Fibroblast of villous mesenchyme (primary cell): ENCODE results near the gene LNPEP. TPM values are rescaled to one million over a fixed set of nuclear protein-coding genes. Genes with fewer than 3 reads are reported as not detected.

Experiments used
- DNase-seq: peaks from one replicate; pipeline ENCODE4 v3.0.0-alpha.2; 2010; ENCODE audit warnings: low read depth
- H3K4me3 ChIP-seq: 2 replicates; pipeline ENCODE4 v1.5.1; 2011; ENCODE audit warnings: low read depth, mild to moderate bottlenecking, low read length
- CTCF ChIP-seq: IDR thresholded peaks from 2 replicates; pipeline ENCODE4 v1.5.1; 2012; ENCODE audit warnings: low read depth, mild to moderate bottlenecking, low read length; ENCODE audit not compliant: insufficient read depth
- total RNA-seq: library from RNA; depleted of rRNA; stranded (reverse); fragments of >200 nt; gene quantifications from 2 replicates; pipeline ENCODE4 v1.2.3, GENCODE V29; 2012

The LNPEP gene
- total RNA-seq, 1 donor: 42.7 TPM

- H3K4me3 ChIP-seq: no peak overlapping the region
- no peak for DNase-seq
- no peak for TF ChIP-seq CTCF
Measured at GRCh38 chr5:96957254-96958049, 21.6 kb downstream of the LNPEP start.

GRCh38 chr5:96958977-96959376 lies 23.1 kb downstream of the LNPEP start:
- no peak for TF ChIP-seq CTCF
- no peak for DNase-seq
- no peak overlapping the region for H3K4me3 ChIP-seq

GRCh38 chr5:96961053-96961452 lies 25.2 kb downstream of the LNPEP start:
- no peak overlapping the region for H3K4me3 ChIP-seq
- no peak for TF ChIP-seq CTCF
- DNase-seq: peak; percentile 28

- H3K4me3 ChIP-seq: no peak overlapping the region
- no peak for DNase-seq
- no peak for TF ChIP-seq CTCF
Measured at GRCh38 chr5:96962540-96962991, 26.7 kb downstream of the LNPEP start.

- TF ChIP-seq CTCF: no peak
- H3K4me3 ChIP-seq: no peak overlapping the region
- DNase-seq: peak; percentile 49
Measured at GRCh38 chr5:96963267-96963666, 27.4 kb downstream of the LNPEP start.

GRCh38 chr5:96966801-96967200 lies 30.9 kb downstream of the LNPEP start:
- H3K4me3 ChIP-seq: no peak overlapping the region
- no peak for DNase-seq
- no peak for TF ChIP-seq CTCF

- DNase-seq: no peak
- TF ChIP-seq CTCF: no peak
- no peak overlapping the region for H3K4me3 ChIP-seq
Measured at GRCh38 chr5:96967400-96967799, 31.5 kb downstream of the LNPEP start.
